Mammary epithelial cell (primary cell): ENCODE results near the gene DNAAF3.

ENCODE experiments used
- CTCF ChIP-seq, 2 donors: IDR thresholded peaks in 1 of 2; conservative IDR thresholded peaks in 1 of 2; 2 replicates each; pipeline ENCODE4 v1.5.1; 2011 to 2012; ENCODE audit warnings: inconsistent platforms in 2 of 2, low read length in 2 of 2, mild to moderate bottlenecking in 2 of 2, control low read depth in 1 of 2, low read depth in 1 of 2; ENCODE audit not compliant: insufficient read depth in 1 of 2; ENCODE audit errors: extremely low read depth in 1 of 2
- EZH2 ChIP-seq: IDR thresholded peaks from 2 replicates; pipeline ENCODE4 v1.6.1; 2012; ENCODE audit warnings: low read length, inconsistent platforms, borderline replicate concordance

GRCh38 chr19:55116232-55116858 lies 50.1 kb downstream of the DNAAF3 start:
- no peak for TF ChIP-seq CTCF (conservative IDR thresholded peaks at IDR 0.05 in 1 of 2, IDR thresholded peaks at IDR 0.05 in 1 of 2; ENCODE audit: extremely low read depth in 1 of 2, insufficient read depth in 1 of 2, low read depth in 1 of 2, low read length in 2 of 2)
- TF ChIP-seq EZH2 = no peak
